ENCODE data around the gene PNO1. TPM values are rescaled to one million over a fixed set of nuclear protein-coding genes. Genes with fewer than 3 reads are reported as not detected.

The PNO1 gene
- total RNA-seq, 3 donors from 2014 or later, result 15.4 to 29.5 (median 18.9) TPM

GRCh38 chr2:68127358-68128242 is 30.1 kb upstream of the PNO1 start:
- H3K36me3 ChIP-seq, result no peaks in the 10 kb centered on the region
- intact Hi-C loops (cut with DNase I; ENCODE audit: low total_unique reads), result no loop called here
- H3K4me1 ChIP-seq, result no peaks in the 10 kb centered on the region

GRCh38 chr2:68134120-68134519 is 23.6 kb upstream of the PNO1 start:
- Histone ChIP-seq H3K27me3 (no peaks in the 10 kb centered on the region), H3K4me1 (no peaks in the 10 kb centered on the region), H3K36me3 (no peaks in the 10 kb centered on the region), H3K27ac (no peak overlapping the region), H3K9me3 (no peaks in the 10 kb centered on the region), H3K4me3 (no peak overlapping the region)
- no peak for TF ChIP-seq POLR2A (IDR thresholded peaks at IDR 0.05)
- TF ChIP-seq POLR2AphosphoS5 (IDR thresholded peaks at IDR 0.05), result no peak
- TF ChIP-seq CTCF (IDR thresholded peaks at IDR 0.05), result no peak
- intact Hi-C loops (cut with DNase I; ENCODE audit: low total_unique reads), result no loop called here
- no peak for DNase-seq (ENCODE audit: low spot score in 2 of 2)

More at GRCh38 chr2:68127358-68128242, 30.1 kb upstream of the PNO1 start:
- Histone ChIP-seq H3K27ac (no peak overlapping the region), H3K9me3 (no peaks in the 10 kb centered on the region), H3K4me3 (no peak overlapping the region), H3K27me3 (no peaks in the 10 kb centered on the region)
- TF ChIP-seq POLR2AphosphoS5 (IDR thresholded peaks at IDR 0.05), result no peak
- TF ChIP-seq POLR2A (IDR thresholded peaks at IDR 0.05), result no peak
- no peak for TF ChIP-seq CTCF (IDR thresholded peaks at IDR 0.05)
- no peak for DNase-seq (ENCODE audit: low spot score in 2 of 2)

GRCh38 chr2:68134554-68134953 is 23.1 kb upstream of the PNO1 start:
- no peak for DNase-seq (ENCODE audit: low spot score in 2 of 2)
- intact Hi-C loops (cut with DNase I; ENCODE audit: low total_unique reads), result no loop called here
- H3K36me3 ChIP-seq, result no peaks in the 10 kb centered on the region

GRCh38 chr2:68135448-68136320 is 22.0 kb upstream of the PNO1 start:
- DNase-seq (ENCODE audit: low spot score in 2 of 2), result no peak
- Histone ChIP-seq H3K36me3 (no peaks in the 10 kb centered on the region), H3K27ac (no peak overlapping the region), H3K4me3 (no peak overlapping the region), H3K9me3 (no peaks in the 10 kb centered on the region), H3K4me1 (no peaks in the 10 kb centered on the region), H3K27me3 (no peaks in the 10 kb centered on the region)
- intact Hi-C loops (cut with DNase I; ENCODE audit: low total_unique reads), result no loop called here
- TF ChIP-seq POLR2AphosphoS5 (IDR thresholded peaks at IDR 0.05) (no peak), POLR2A (IDR thresholded peaks at IDR 0.05) (no peak), CTCF (IDR thresholded peaks at IDR 0.05) (no peak)

More at GRCh38 chr2:68134554-68134953, 23.1 kb upstream of the PNO1 start:
- H3K9me3 ChIP-seq, result no peaks in the 10 kb centered on the region
- TF ChIP-seq POLR2AphosphoS5 (IDR thresholded peaks at IDR 0.05) (no peak), CTCF (IDR thresholded peaks at IDR 0.05) (no peak), POLR2A (IDR thresholded peaks at IDR 0.05) (no peak)
- H3K27ac ChIP-seq, result no peak overlapping the region
- no peaks in the 10 kb centered on the region for H3K4me1 ChIP-seq
- no peak overlapping the region for H3K4me3 ChIP-seq
- no peaks in the 10 kb centered on the region for H3K27me3 ChIP-seq
